ENCODE data around the gene ESRRG.

DNA sequence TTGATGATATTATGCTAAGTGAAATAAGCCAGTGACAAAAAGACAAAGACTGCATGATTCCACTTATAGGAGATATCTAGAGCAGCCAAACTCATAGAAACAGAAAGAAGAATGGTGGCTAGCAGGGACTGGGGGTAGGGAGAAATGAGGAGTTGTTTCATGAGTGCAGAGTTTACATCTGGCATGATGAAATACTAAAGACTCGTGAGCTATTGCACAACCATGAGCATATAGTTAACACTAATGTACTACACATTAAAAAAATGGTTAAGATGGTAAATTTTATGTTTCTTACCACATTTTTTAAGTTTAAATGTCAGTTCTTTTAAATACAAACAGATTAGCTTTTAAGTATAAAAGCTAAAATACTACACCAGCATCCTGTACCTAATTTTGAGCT is 57.8 kb downstream of the ESRRG start:
- TF ChIP-seq, protein P1, sequence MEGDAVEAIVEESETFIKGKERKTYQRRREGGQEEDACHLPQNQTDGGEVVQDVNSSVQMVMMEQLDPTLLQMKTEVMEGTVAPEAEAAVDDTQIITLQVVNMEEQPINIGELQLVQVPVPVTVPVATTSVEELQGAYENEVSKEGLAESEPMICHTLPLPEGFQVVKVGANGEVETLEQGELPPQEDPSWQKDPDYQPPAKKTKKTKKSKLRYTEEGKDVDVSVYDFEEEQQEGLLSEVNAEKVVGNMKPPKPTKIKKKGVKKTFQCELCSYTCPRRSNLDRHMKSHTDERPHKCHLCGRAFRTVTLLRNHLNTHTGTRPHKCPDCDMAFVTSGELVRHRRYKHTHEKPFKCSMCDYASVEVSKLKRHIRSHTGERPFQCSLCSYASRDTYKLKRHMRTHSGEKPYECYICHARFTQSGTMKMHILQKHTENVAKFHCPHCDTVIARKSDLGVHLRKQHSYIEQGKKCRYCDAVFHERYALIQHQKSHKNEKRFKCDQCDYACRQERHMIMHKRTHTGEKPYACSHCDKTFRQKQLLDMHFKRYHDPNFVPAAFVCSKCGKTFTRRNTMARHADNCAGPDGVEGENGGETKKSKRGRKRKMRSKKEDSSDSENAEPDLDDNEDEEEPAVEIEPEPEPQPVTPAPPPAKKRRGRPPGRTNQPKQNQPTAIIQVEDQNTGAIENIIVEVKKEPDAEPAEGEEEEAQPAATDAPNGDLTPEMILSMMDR (IDR thresholded peaks at IDR 0.05) = no peak
- TF ChIP-seq POLR2A (IDR thresholded peaks at IDR 0.05) = no peak
